ENCODE measurements around the gene MUC21. TPM values are rescaled to one million over a fixed set of nuclear protein-coding genes. Genes with fewer than 3 reads are reported as not detected.
"Not testable (repeated sequence)": the region's sequence is repeated elsewhere in the genome, so short reads cannot be mapped to it uniquely, and the experiment has no call there.

Gene MUC21
- total RNA-seq, 4 donors from 2014 or later: 219 to 945 (median 271) TPM

DNA sequence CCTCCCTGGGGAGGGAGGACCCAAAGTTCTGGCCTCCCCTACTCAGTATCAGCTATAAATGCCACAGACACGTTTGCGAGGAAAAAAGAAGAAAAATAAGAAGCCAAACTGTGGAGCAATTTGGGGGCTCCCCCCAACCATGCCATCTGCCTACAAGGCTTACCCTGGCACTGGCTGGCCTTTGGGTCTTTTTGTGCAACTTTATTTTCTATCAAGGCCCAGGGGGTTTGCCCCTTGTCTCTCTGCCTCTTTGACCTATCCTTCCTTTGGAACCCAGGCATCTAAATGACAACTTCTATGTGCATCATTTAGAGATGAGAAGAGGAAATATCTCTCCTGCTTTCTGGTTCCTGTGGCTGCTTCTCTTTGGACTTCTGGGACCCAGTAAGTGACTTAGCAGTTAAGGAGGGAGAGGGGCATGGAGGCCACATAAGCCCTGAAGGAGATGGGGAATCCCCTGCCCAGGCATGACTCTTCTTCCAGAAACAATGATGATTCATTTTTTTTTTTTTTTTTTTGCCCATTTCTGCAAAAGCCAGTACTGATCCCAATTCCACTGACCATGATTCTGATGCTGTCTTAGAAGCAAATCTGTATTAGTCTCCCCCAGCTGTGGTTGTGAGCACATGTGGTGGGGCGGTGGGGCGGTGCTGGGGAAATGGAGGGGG lies 27.0 kb downstream of the MUC21 start, which contains the start of gene MUC22:
Gene MUC22 (plus strand): TSS at position 82 of the 668 bp plus-strand sequence. CDS start 233 bp downstream, at position 315.
- peak within 1 kb of the TSS in 1 of 4 donors; percentile 33 for H3K27ac ChIP-seq
- H3K4me3 ChIP-seq: no peak within 1 kb of the TSS
- H3K36me3 ChIP-seq: no peaks in the 10 kb centered on the region
- DNase-seq: no peak
- H3K4me1 ChIP-seq: peaks cover 3 to 31% (median 4%) of the 10 kb centered on the region in 3 donors
- 79 to 80% methylated on average over 3 to 4 of the region's 4 CpGs for WGBS, 2 donors
- peaks cover 0 to 24% (median 0%) of the 10 kb centered on the region in 4 donors for H3K27me3 ChIP-seq
- intact Hi-C loops (cut with DNase I): no loop called here
- TF ChIP-seq, protein P1, sequence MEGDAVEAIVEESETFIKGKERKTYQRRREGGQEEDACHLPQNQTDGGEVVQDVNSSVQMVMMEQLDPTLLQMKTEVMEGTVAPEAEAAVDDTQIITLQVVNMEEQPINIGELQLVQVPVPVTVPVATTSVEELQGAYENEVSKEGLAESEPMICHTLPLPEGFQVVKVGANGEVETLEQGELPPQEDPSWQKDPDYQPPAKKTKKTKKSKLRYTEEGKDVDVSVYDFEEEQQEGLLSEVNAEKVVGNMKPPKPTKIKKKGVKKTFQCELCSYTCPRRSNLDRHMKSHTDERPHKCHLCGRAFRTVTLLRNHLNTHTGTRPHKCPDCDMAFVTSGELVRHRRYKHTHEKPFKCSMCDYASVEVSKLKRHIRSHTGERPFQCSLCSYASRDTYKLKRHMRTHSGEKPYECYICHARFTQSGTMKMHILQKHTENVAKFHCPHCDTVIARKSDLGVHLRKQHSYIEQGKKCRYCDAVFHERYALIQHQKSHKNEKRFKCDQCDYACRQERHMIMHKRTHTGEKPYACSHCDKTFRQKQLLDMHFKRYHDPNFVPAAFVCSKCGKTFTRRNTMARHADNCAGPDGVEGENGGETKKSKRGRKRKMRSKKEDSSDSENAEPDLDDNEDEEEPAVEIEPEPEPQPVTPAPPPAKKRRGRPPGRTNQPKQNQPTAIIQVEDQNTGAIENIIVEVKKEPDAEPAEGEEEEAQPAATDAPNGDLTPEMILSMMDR (IDR thresholded peaks at IDR 0.05): no peak
- TF ChIP-seq POLR2A (IDR thresholded peaks at IDR 0.05): no peak
- no peaks in the 10 kb centered on the region for H3K9me3 ChIP-seq

DNA sequence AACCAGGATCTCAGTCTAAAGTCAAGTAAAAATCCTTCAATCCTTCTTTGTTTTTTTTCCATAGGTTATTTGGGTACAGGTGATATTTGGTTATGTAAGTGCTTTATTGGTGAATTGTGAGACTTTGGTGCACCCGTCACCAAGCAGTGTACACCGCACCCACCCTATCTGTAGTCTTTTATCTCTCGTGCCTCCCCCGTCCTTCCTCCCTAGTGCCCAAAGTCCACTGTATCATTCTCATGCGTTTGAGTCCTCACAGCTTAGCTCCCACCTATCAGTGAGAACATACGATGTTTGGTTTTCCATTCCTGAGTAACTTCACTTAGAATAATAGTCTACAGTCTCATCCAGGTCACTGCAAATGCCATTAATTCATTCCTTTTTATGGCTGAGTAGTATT lies 27.6 kb downstream of the MUC21 start:
- WGBS, 2 donors: 59 to 64% methylated on average over 6 of the region's 6 CpGs
- peaks cover 0 to 24% (median 0%) of the 10 kb centered on the region in 4 donors for H3K27me3 ChIP-seq
- TF ChIP-seq, protein P1 (IDR thresholded peaks at IDR 0.05): no peak
- intact Hi-C loops (cut with DNase I): no loop called here
- H3K9me3 ChIP-seq: no peaks in the 10 kb centered on the region
- no peak for DNase-seq
- H3K27ac ChIP-seq: no peak overlapping the region
- no peak overlapping the region for H3K4me3 ChIP-seq
- H3K36me3 ChIP-seq: no peaks in the 10 kb centered on the region
- H3K4me1 ChIP-seq: peaks cover 3 to 24% (median 4%) of the 10 kb centered on the region in 3 donors

DNA sequence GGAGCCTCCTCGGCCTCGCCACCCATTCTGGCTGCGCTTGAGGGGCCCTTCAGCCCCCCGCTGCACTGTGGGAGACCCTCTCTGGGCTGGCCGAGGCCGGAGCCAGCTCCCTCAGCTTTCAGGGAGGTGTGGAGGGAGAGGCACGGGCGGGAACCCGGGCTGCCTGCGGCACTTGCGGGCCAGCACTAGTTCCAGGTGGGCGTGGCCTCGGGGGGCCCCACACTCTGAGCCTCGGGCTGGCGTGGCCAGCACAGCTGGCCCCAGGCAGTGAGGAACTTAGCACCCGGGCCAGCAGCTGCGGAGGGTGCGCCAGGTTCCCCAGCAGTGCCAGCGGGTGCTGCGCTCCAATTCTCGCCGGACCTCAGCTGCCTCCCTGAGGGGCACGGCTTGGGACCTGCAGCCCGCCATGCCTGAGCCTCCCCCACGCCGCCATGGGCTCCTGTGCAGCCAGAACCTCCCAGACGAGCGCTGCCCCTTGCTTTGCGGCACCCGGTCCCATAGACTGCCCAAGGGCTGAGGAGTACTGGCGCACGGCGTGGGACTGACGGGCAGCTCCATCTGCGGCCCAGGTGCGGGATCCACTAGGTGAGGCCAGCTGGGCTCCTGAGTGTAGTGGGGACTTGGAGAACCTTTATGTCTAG lies 33.3 kb downstream of the MUC21 start:
- WGBS, 2 donors: 75 to 100% methylated on average over 4 to 13 of the region's 36 CpGs
- no peak overlapping the region for H3K4me3 ChIP-seq
- peaks cover 0 to 13% (median 0%) of the 10 kb centered on the region in 4 donors for H3K27me3 ChIP-seq
- no peaks in the 10 kb centered on the region for H3K9me3 ChIP-seq
- no peak for DNase-seq
- H3K4me1 ChIP-seq: peaks cover 0 to 6% (median 0%) of the 10 kb centered on the region in 3 donors
- H3K36me3 ChIP-seq: no peaks in the 10 kb centered on the region
- TF ChIP-seq, protein P1 (IDR thresholded peaks at IDR 0.05): no peak
- TF ChIP-seq POLR2A (IDR thresholded peaks at IDR 0.05): no peak
- intact Hi-C loops (cut with DNase I): no loop called here
- H3K27ac ChIP-seq: no peak overlapping the region

DNA sequence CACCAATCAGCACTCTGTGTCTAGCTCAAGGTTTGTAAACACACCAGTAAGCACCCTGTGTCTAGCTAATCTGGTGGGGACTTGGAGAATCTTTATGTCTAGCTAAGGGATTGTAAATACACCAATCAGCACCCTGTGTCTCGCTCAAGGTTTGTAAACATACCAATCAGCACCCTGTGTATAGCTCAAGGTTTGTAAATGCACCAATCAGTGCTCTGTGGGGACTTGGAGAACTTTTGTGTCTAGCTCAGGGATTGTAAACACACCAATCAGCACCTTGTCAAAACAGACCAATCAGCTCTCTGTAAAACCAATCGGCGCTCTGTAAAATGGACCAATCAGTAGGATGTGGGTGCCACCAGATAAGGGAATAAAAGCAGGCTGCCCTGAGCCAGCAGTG lies 33.9 kb downstream of the MUC21 start:
- H3K9me3 ChIP-seq; DNase-seq; H3K4me1 ChIP-seq; H3K4me3 ChIP-seq; intact Hi-C loops (cut with DNase I); H3K27ac ChIP-seq; H3K36me3 ChIP-seq: not testable (repeated sequence)
- 91% methylated on average over 3 of the region's 3 CpGs; no CpG with 5 or more reads in 1 of the 2 donors for WGBS, 2 donors
- H3K27me3 ChIP-seq: peaks cover 0 to 13% (median 0%) of the 10 kb centered on the region in 4 donors

DNA sequence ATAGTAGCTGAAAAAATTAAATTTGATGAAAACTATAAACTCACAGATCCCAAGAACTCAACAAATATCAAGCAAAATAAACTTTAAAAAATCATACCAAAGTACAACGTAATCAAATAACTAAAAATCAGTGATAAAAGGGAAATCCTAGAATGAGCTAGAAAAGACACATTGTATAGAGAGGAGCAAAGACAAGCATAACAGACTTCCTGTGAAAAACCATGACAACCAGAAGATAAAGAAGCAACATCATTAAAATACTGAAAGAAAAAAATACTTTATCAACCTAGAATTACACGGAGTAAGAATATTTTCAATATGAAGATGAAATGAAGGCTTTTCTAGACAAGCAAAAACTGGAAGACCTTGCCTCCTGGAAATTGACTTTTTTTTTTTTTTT lies 36.5 kb downstream of the MUC21 start:
- no peak for TF ChIP-seq POLR2A (IDR thresholded peaks at IDR 0.05)
- TF ChIP-seq, protein P1 (IDR thresholded peaks at IDR 0.05): no peak
- Histone ChIP-seq H3K27me3 (peaks cover 0 to 6% (median 0%) of the 10 kb centered on the region in 4 donors), H3K4me1 (peaks cover 0 to 6% (median 0%) of the 10 kb centered on the region in 3 donors), H3K36me3 (no peaks in the 10 kb centered on the region), H3K4me3 (peak overlapping the region in 2 of 4 donors; percentile 22 to 28), H3K27ac (no peak overlapping the region), H3K9me3 (no peaks in the 10 kb centered on the region)
- intact Hi-C loops (cut with DNase I): no loop called here
- DNase-seq: no peak
- WGBS, 2 donors: 60 to 76% methylated on average over 2 of the region's 2 CpGs

DNA sequence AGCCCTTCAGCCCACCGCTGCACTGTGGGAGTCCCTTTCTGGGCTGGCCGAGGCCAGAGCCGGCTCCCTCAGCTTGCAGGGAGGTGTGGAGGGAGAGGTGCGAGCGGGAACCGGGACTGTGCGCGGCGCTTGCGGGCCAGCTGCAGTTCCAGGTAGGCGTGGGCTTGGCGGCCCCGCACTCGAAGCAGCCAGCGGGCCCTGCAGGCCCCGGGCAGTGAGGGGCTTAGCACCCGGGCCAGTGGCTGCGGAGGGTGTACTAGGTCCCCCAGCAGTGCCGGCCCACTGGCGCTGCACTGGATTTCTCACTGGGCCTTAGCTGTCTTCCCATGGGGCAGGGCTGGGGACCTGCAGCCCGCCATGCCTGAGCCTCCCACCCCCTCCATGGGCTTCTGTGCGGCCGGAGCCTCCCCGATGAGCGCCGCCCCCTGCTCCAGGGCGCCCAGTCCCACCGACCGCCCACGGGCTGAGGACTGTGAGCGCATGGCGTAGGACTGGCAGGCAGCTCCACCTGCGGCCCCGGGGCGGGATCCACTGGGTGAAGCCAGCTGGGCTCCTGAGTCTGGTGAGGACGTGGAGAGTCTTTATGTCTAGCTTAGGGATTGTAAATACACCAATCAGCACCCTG lies 37.2 kb downstream of the MUC21 start:
- H3K27me3 ChIP-seq; DNase-seq; H3K27ac ChIP-seq; H3K36me3 ChIP-seq; intact Hi-C loops (cut with DNase I); H3K4me1 ChIP-seq; H3K9me3 ChIP-seq: not testable (repeated sequence)
- 60% methylated on average over 1 of the region's 36 CpGs; no CpG with 5 or more reads in 1 of the 2 donors for WGBS, 2 donors
- H3K4me3 ChIP-seq: peak overlapping the region in 2 of 4 donors; percentile 22 to 28

DNA sequence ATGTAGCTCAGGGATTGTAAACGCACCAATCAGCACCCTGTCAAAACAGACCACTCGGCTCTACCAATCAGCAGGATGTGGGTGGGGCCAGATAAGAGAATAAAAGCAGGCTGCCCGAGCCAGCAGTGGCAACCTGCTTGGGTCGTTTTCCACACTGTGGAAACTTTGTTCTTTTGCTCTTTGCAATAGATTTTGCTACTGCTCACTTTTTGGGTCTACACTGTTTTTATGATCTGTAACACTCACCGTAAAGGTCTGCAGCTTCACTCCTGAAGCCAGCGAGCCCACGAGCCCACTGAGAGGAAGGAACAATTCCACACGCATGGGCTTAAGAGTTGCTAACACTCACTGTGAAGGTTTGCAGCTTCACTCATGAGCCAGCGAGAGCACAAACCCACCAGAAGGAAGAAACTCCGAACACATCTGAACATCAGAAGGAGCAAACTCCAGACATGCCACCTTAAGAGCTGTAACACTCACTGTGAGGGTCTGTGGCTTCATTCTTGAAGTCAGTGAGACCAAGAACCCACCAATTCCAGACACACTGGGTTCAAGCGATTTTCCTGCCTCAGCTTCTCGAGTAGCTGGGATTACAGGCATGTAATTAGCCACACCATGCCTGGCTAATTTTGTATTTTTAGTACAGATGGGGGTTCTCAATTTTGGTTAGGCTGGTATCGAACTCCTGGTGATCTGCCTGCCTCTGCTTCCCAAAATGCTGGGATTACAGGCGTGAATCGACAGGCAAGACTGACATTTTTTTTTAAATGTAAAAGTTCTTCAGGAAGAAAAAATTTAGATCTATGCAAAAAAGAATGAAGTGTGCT lies 38.4 kb downstream of the MUC21 start:
- intact Hi-C loops (cut with DNase I); H3K36me3 ChIP-seq; H3K4me1 ChIP-seq; H3K4me3 ChIP-seq; DNase-seq; H3K9me3 ChIP-seq; H3K27ac ChIP-seq: not testable (repeated sequence)
- WGBS, 2 donors: 77 to 78% methylated on average over 13 of the region's 15 CpGs
- H3K27me3 ChIP-seq: peaks cover 0 to 13% (median 0%) of the 10 kb centered on the region in 4 donors
